ENCODE results near the gene TEKTIP1. TPM values are rescaled to one million over a fixed set of nuclear protein-coding genes. Genes with fewer than 3 reads are reported as not detected.

TEKTIP1 gene
- polyA plus RNA-seq, 3 donors, result 0.13 to 0.84 TPM; not detected in 1

GRCh38 chr19:3533563-3534216 is 5.3 kb upstream of the TEKTIP1 start:
- WGBS, 3 donors, result 73 to 89% (median 87%) methylated on average over 12 of the region's 12 CpGs
- H3K27ac ChIP-seq (ENCODE audit: low read depth, low read length), result no peak overlapping the region

GRCh38 chr19:3534375-3535234 is 4.4 kb upstream of the TEKTIP1 start:
- WGBS, 3 donors, result 92 to 95% (median 92%) methylated on average over 38 of the region's 38 CpGs
- no peak overlapping the region for H3K27ac ChIP-seq (ENCODE audit: low read depth, low read length)

GRCh38 chr19:3535235-3535535 is 3.8 kb upstream of the TEKTIP1 start:
- no peak overlapping the region for H3K27ac ChIP-seq (ENCODE audit: low read depth, low read length)
- WGBS, 3 donors, result 95 to 96% (median 95%) methylated on average over 9 of the region's 9 CpGs

GRCh38 chr19:3535563-3535965 is 3.4 kb upstream of the TEKTIP1 start:
- WGBS, 3 donors, result 92 to 95% (median 95%) methylated on average over 14 of the region's 14 CpGs
- H3K27ac ChIP-seq (ENCODE audit: low read depth, low read length), result no peak overlapping the region

- no peak overlapping the region for H3K27ac ChIP-seq (ENCODE audit: low read depth, low read length)
- WGBS, 3 donors, result 77 to 90% (median 82%) methylated on average over 9 to 10 of the region's 10 CpGs
These were observed 3.0 kb upstream of the TEKTIP1 start for GRCh38 chr19:3535981-3536380.

GRCh38 chr19:3536429-3537100 is 2.4 kb upstream of the TEKTIP1 start:
- no peak overlapping the region for H3K27ac ChIP-seq (ENCODE audit: low read depth, low read length)

GRCh38 chr19:3537101-3537437 is 1.9 kb upstream of the TEKTIP1 start:
- WGBS, 3 donors, result 59 to 81% (median 62%) methylated on average over 12 to 13 of the region's 13 CpGs
- H3K27ac ChIP-seq (ENCODE audit: low read depth, low read length), result no peak overlapping the region

More at GRCh38 chr19:3536429-3537100, 2.4 kb upstream of the TEKTIP1 start:
- 62 to 73% (median 71%) methylated on average over 27 of the region's 27 CpGs for WGBS, 3 donors

GRCh38 chr19:3537438-3538240 is 1.3 kb upstream of the TEKTIP1 start:
- 75 to 86% (median 76%) methylated on average over 21 to 22 of the region's 22 CpGs for WGBS, 3 donors
- H3K27ac ChIP-seq (ENCODE audit: low read depth, low read length), result no peak overlapping the region

GRCh38 chr19:3538258-3538929 is 580 bp upstream of the TEKTIP1 start:
- 83 to 88% (median 85%) methylated on average over 24 to 25 of the region's 25 CpGs for WGBS, 3 donors
- H3K27ac ChIP-seq (ENCODE audit: low read depth, low read length), result no peak overlapping the region

GRCh38 chr19:3539756-3540118 is 763 bp downstream of the TEKTIP1 start:
- no peak overlapping the region for H3K27ac ChIP-seq (ENCODE audit: low read depth, low read length)
- 92 to 98% (median 96%) methylated on average over 1 of the region's 1 CpG for WGBS, 3 donors

- H3K27ac ChIP-seq (ENCODE audit: low read depth, low read length), result no peak overlapping the region
- WGBS, 3 donors, result 77 to 88% (median 83%) methylated on average over 38 to 47 of the region's 47 CpGs
These were observed 4.4 kb downstream of the TEKTIP1 start for GRCh38 chr19:3543150-3544057.

- 77 to 86% (median 85%) methylated on average over 9 of the region's 9 CpGs for WGBS, 3 donors
- H3K27ac ChIP-seq (ENCODE audit: low read depth, low read length), result no peak overlapping the region
These were observed 5.0 kb downstream of the TEKTIP1 start for GRCh38 chr19:3544058-3544376.

GRCh38 chr19:3544742-3545668 is 6.0 kb downstream of the TEKTIP1 start:
- no peak overlapping the region for H3K27ac ChIP-seq (ENCODE audit: low read depth, low read length)
- WGBS, 3 donors, result 60 to 67% (median 61%) methylated on average over 21 to 30 of the region's 30 CpGs

GRCh38 chr19:3545669-3546034 is 6.7 kb downstream of the TEKTIP1 start:
- H3K27ac ChIP-seq (ENCODE audit: low read depth, low read length), result no peak overlapping the region
- WGBS, 3 donors, result 76 to 86% (median 77%) methylated on average over 10 of the region's 10 CpGs

GRCh38 chr19:3546119-3546518 is 7.1 kb downstream of the TEKTIP1 start:
- WGBS, 3 donors, result 86 to 93% (median 89%) methylated on average over 23 of the region's 23 CpGs
- no peak overlapping the region for H3K27ac ChIP-seq (ENCODE audit: low read depth, low read length)

- no peak overlapping the region for H3K27ac ChIP-seq (ENCODE audit: low read depth, low read length)
- 85 to 90% (median 88%) methylated on average over 15 of the region's 15 CpGs for WGBS, 3 donors
These were observed 8.3 kb downstream of the TEKTIP1 start for GRCh38 chr19:3547301-3547731.
